Gastrocnemius medialis (tissue), 4 donors: ENCODE data around the gene CCDC80.

ENCODE experiments used
- POLR2A ChIP-seq, 2 donors: fragments of 450-650 bp; IDR thresholded peaks; one replicate each; pipeline ENCODE4 v1.6.1; 2017; ENCODE audit warnings: antibody characterized with exemption in 2 of 2, mild to moderate bottlenecking in 2 of 2, moderate library complexity in 2 of 2
- TF ChIP-seq, protein P1 (sequence below), 5 experiments: fragments of 450-650 bp in 3 of 5; fragments of 200-600 bp in 2 of 5; sonication (generic) in 2 of 5; IDR thresholded peaks in 4 of 5; conservative IDR thresholded peaks in 1 of 5; 1 replicate in 4 of 5; 2 replicates in 1 of 5; pipeline ENCODE4 v1.5.1; 2016 to 2019; ENCODE audit warnings: antibody characterized with exemption in 5 of 5, mild to moderate bottlenecking in 3 of 5, moderate library complexity in 3 of 5

DNA sequence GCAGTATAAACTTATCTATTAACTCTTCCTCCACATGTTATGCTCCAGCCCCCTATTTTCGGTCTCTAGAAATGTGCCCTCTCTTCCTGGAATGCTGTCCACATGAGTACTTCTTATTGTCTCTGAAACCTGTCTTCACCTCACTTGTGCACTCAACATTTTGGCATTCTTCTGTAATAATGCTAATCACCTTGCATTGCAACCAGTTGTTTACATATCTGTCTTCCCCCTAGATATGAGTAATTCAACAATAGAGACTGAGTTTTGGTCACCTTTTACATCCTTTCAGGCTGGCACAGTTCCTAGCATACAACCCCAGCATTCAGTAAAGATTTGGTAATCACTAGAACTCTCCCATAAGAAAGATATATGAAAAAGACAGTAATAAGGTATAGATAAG lies 17.2 kb downstream of the CCDC80 start:
- TF ChIP-seq, protein P1, sequence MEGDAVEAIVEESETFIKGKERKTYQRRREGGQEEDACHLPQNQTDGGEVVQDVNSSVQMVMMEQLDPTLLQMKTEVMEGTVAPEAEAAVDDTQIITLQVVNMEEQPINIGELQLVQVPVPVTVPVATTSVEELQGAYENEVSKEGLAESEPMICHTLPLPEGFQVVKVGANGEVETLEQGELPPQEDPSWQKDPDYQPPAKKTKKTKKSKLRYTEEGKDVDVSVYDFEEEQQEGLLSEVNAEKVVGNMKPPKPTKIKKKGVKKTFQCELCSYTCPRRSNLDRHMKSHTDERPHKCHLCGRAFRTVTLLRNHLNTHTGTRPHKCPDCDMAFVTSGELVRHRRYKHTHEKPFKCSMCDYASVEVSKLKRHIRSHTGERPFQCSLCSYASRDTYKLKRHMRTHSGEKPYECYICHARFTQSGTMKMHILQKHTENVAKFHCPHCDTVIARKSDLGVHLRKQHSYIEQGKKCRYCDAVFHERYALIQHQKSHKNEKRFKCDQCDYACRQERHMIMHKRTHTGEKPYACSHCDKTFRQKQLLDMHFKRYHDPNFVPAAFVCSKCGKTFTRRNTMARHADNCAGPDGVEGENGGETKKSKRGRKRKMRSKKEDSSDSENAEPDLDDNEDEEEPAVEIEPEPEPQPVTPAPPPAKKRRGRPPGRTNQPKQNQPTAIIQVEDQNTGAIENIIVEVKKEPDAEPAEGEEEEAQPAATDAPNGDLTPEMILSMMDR (IDR thresholded peaks at IDR 0.05 in 4 of 5, conservative IDR thresholded peaks at IDR 0.05 in 1 of 5) = no peak
- no peak for TF ChIP-seq POLR2A (IDR thresholded peaks at IDR 0.05)
